Natural killer cell (primary cell): ENCODE results near the gene ANGPTL2. TPM values are rescaled to one million over a fixed set of nuclear protein-coding genes. Genes with fewer than 3 reads are reported as not detected.

Experiments used
- ATAC-seq, 3 donors: fragments of 150-1000 bp in 2 of 3; fragments of 200-7000 bp in 1 of 3; cut with Tn5 transposase; 1 replicate in 1 of 3; 2 replicates in 2 of 3; pipeline ENCODE4 v1.10.0; 2021; ENCODE audit warnings: mild to moderate bottlenecking in 2 of 3, moderate library complexity in 2 of 3
- DNase-seq, 2 donors: peaks; one replicate each; pipeline versions ENCODE4 v3.0.0 to v3.0.0-alpha.2; 2013 to 2021; ENCODE audit warnings: mixed read lengths in 1 of 2
- H3K27ac ChIP-seq: one replicate; pipeline ENCODE4 v1.5.1; 2013; ENCODE audit warnings: mild to moderate bottlenecking, low read length
- H3K27me3 ChIP-seq: one replicate; pipeline ENCODE4 v1.6.1; 2013; ENCODE audit warnings: low read length; ENCODE audit not compliant: control insufficient read depth, insufficient read depth
- H3K36me3 ChIP-seq: one replicate; pipeline ENCODE4 v1.6.1; 2013; ENCODE audit warnings: low read length; ENCODE audit not compliant: control insufficient read depth, insufficient read depth
- H3K4me1 ChIP-seq: one replicate; pipeline ENCODE4 v1.6.1; 2013; ENCODE audit warnings: low read length; ENCODE audit not compliant: control insufficient read depth, insufficient read depth
- H3K4me3 ChIP-seq: one replicate; pipeline ENCODE4 v1.5.1; 2013; ENCODE audit warnings: low read length
- H3K9me3 ChIP-seq: one replicate; pipeline ENCODE4 v1.6.1; 2013; ENCODE audit warnings: low read length; ENCODE audit not compliant: control insufficient read depth, insufficient read depth
- H3K27ac Mint-ChIP-seq, 2 donors: one replicate each; pipeline ENCODE4 v1.8.0; 2022; ENCODE audit warnings: mild to moderate bottlenecking in 2 of 2, mixed read lengths in 2 of 2, moderate library complexity in 1 of 2
- H3K27me3 Mint-ChIP-seq, 2 donors: one replicate each; pipeline ENCODE4 v1.8.0; 2022; ENCODE audit warnings: low read depth in 2 of 2, mixed read lengths in 2 of 2
- H3K36me3 Mint-ChIP-seq: one replicate; pipeline ENCODE4 v1.8.0; 2022; ENCODE audit warnings: mixed read lengths
- H3K4me1 Mint-ChIP-seq, 2 donors: one replicate each; pipeline ENCODE4 v1.8.0; 2022; ENCODE audit warnings: mixed read lengths in 2 of 2
- H3K4me3 Mint-ChIP-seq: one replicate; pipeline ENCODE4 v1.8.0; 2022; ENCODE audit warnings: mild to moderate bottlenecking, moderate library complexity, mixed read lengths
- H3K9me3 Mint-ChIP-seq, 2 donors: one replicate each; pipeline ENCODE4 v1.8.0; 2022; ENCODE audit warnings: mixed read lengths in 2 of 2
- CTCF ChIP-seq: fragments of 200-600 bp; IDR thresholded peaks from one replicate; pipeline ENCODE4 v1.8.0; 2022; ENCODE audit warnings: antibody characterized with exemption
- WGBS: methylation state at CpG from one replicate; pipeline ENCODE4 v1.1.7; 2013; ENCODE audit warnings: missing lambda C conversion rate; ENCODE audit not compliant: insufficient coverage; 5-methylcytosine and 5-hydroxymethylcytosine counted together
- intact Hi-C: fragments of 100-400 bp; cut with micrococcal nuclease; formaldehyde crosslinking; loops from one replicate; pipeline ENCODE4 v1.14.2; 2022
- total RNA-seq, 4 donors: library from RNA; stranded (reverse); fragments of 120-200 nt in 1 of 4; gene quantifications; one replicate each; pipeline versions ENCODE4 v1.2.3 to v1.2.4, GENCODE V29; 2013 to 2022

The ANGPTL2 gene
- total RNA-seq, 3 donors from 2014 or later (not counting 1 experiment from before 2014, with no cell fraction given), result not detected

GRCh38 chr9:127113191-127113972 is 9.1 kb downstream of the ANGPTL2 start:
- ATAC-seq (no peak), DNase-seq (no peak)
- no peak overlapping the region for H3K27ac Mint-ChIP-seq
- intact Hi-C loops, result no loop called here
- TF ChIP-seq CTCF, result no peak
- no peaks in the 10 kb centered on the region for H3K9me3 ChIP-seq
- WGBS, result 90% methylated on average over 9 of the region's 10 CpGs
- no peak overlapping the region for H3K27ac ChIP-seq
- peaks cover 0 to 12% of the 10 kb centered on the region in 2 donors for H3K27me3 Mint-ChIP-seq
- peaks cover 8 to 17% of the 10 kb centered on the region in 2 donors for H3K4me1 Mint-ChIP-seq
- peaks cover 7% of the 10 kb centered on the region for H3K4me1 ChIP-seq
- no peaks in the 10 kb centered on the region for H3K36me3 ChIP-seq
- H3K9me3 Mint-ChIP-seq, result no peaks in the 10 kb centered on the region
- H3K4me3 Mint-ChIP-seq, result no peak overlapping the region
- H3K4me3 ChIP-seq, result no peak overlapping the region
- no peaks in the 10 kb centered on the region for H3K27me3 ChIP-seq
- H3K36me3 Mint-ChIP-seq, result no peaks in the 10 kb centered on the region

GRCh38 chr9:127112735-127113161 is 9.7 kb downstream of the ANGPTL2 start:
- peaks cover 8 to 17% of the 10 kb centered on the region in 2 donors for H3K4me1 Mint-ChIP-seq
- no peaks in the 10 kb centered on the region for H3K9me3 ChIP-seq
- no peak for ATAC-seq

GRCh38 chr9:127112056-127112455 is 10.4 kb downstream of the ANGPTL2 start:
- 82% methylated on average over 7 of the region's 7 CpGs for WGBS
- no peak overlapping the region for H3K27ac ChIP-seq
- no peak for ATAC-seq

More at GRCh38 chr9:127112735-127113161, 9.7 kb downstream of the ANGPTL2 start:
- no peak overlapping the region for H3K27ac Mint-ChIP-seq
- TF ChIP-seq CTCF, result no peak
- no peaks in the 10 kb centered on the region for H3K9me3 Mint-ChIP-seq
- no peak overlapping the region for H3K4me3 Mint-ChIP-seq
- no peaks in the 10 kb centered on the region for H3K36me3 ChIP-seq
- no peaks in the 10 kb centered on the region for H3K27me3 ChIP-seq
- intact Hi-C loops, result no loop called here
- no peak for DNase-seq
- peaks cover 0 to 12% of the 10 kb centered on the region in 2 donors for H3K27me3 Mint-ChIP-seq
- H3K4me3 ChIP-seq, result no peak overlapping the region
- H3K4me1 ChIP-seq, result peaks cover 7% of the 10 kb centered on the region
- no peak overlapping the region for H3K27ac ChIP-seq
- H3K36me3 Mint-ChIP-seq, result no peaks in the 10 kb centered on the region
- WGBS, result 97% methylated on average over 3 of the region's 3 CpGs

More at GRCh38 chr9:127112056-127112455, 10.4 kb downstream of the ANGPTL2 start:
- Histone ChIP-seq H3K36me3 (no peaks in the 10 kb centered on the region), H3K4me3 (no peak overlapping the region), H3K9me3 (no peaks in the 10 kb centered on the region), H3K27me3 (no peaks in the 10 kb centered on the region), H3K4me1 (peaks cover 7% of the 10 kb centered on the region)
- no peak overlapping the region for H3K27ac Mint-ChIP-seq
- H3K4me1 Mint-ChIP-seq, result peaks cover 5 to 15% of the 10 kb centered on the region in 2 donors
- DNase-seq, result no peak
- no peak overlapping the region for H3K4me3 Mint-ChIP-seq
- H3K27me3 Mint-ChIP-seq, result peaks cover 0 to 10% of the 10 kb centered on the region in 2 donors
- intact Hi-C loops, result no loop called here
- TF ChIP-seq CTCF, result no peak
- no peaks in the 10 kb centered on the region for H3K36me3 Mint-ChIP-seq
- H3K9me3 Mint-ChIP-seq, result no peaks in the 10 kb centered on the region
